NCI-H526 (cell line): ENCODE results near the gene SVIL.
"Not testable (repeated sequence)": the region's sequence is repeated elsewhere in the genome, so short reads cannot be mapped to it uniquely, and the experiment has no call there.

ENCODE experiments used
- DNase-seq, 2 experiments: peaks; one replicate each; lab custom pipeline; 2025; lab: John Stamatoyannopoulos, UW

Gene SVIL

DNA sequence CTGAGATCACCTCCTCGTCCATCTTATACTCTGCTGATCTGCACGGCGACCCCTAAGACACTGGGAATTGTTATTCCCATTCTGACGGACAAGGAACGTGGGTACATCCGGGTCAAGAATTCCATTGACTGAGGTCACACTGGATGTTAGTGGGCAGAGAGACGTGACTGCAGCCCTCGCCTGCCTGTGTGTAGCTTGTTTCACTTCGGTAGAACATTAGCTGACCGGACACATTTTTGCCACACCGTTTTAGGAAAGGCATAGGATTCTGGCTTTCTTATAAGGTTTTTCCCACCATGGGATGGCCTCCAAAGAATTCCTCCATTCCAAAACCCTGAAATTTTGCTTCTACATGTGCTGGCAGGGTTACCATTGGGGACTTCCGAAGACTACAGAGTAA is 118.9 kb downstream of the SVIL start:
- not testable (repeated sequence) for DNase-seq

DNA sequence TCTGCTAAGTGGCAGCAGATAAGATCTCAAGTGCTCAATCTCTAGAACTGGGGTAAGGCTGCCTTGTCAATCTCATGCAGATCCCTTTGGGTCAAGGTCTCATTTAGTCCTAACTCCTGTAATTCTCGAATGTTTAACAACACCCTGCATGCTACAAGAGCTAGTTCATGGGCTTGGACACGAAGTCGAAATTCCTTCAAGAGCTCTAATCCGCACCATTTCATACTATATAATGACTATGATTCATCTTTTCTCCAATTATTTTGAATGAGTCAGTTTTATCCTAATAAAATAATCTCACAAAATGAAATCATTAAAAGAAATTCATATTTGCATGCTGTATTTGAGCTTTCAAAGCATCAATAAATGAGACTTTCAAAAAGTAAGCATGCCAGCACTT is 119.7 kb downstream of the SVIL start:
- DNase-seq: not testable (repeated sequence)

DNA sequence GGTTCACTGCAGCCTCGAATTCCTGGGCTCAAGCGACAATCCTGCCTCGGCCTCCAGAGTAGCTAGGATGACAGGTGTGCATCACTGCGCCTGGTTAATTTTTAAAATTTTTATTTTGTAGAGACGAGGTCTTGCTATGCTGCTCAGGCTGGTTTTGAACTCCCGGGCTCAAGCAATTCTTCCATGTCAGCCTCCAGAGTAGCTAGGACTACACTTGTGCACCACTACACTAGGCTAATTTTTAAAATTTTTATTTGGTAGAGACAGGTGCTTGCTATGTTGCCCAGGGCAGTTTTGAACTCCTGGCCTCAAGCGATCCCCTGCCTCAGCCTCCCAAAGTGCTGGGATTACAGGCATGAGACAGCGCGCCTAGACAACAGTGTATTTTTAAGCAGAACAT is 120.5 kb downstream of the SVIL start:
- DNase-seq: no peak

DNA sequence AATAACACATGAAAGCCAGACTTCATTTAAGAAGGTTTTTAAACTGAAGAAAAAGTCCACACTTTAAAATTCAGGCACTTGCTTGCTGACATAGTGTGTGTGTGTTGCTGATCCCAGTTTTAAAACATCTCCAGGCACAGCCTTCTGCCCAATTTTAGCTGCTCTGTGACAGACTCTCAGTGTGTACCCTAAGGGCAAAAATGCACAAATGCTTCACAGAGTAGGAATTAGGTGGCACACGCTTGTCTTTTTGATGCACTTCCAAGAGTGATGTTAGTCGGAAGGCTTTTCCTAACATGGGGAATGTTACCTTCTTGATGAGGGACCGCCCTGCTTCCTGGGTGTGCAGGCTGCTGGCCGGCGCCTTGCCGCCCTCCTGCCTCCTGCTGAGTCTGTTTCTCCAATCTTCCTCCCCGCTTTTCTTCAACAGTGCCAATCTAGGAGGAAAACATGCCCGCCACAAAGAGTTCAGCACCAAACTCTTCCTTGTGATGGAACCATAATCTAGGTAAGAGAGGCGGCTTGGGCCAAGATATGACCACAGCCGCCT is 122.3 kb downstream of the SVIL start:
- DNase-seq: no peak

DNA sequence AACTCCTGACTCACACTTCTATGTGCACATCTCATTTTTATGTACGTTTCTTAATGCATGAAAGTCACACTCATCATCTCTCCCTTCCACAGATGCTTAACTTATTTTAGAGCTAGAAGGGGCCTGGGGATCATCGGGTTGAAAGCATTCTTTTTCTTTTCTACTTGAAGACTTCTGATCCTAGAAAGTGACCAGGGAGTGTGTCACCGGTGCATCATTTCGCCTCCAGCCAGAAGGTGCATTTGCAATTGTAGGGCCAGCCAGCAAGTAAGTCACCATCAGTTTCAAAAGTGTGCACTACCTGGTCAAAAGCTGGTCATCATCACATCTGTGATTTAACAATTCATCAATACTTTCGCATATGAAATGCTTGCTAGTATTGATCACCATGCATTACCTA is 123.0 kb downstream of the SVIL start:
- DNase-seq: not testable (repeated sequence)

DNA sequence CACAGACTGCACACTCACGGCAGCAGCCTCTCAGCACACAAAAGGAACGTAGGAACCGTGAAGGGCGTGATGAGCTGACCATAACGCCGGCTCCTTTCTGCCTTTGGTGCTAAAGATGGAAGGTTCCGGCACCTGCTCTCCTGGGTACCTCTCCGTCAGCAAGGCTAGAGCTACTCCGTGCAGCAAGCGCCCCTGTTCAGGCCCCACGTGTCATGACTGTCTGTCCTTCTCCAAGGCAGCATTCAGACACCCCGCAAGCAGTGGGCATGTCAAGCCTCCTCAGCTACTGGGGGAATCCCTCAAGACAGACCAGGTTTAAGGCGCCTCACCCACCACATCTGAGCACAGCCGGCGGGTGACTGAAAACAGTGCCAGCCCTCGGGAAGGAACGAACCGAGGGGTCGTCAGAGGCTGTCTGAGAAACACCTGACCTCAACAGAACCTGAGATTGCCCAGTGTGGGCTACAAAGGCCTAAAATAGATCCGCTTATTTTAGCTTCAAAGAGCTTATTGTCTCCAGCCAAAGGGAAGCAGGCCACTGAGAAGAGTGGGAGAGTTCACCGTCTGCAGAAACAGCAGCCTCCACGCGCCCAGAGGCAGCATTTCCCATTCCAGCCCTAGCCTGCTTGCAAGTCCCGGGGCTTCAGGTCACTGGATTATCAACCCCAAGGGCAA is 124.2 kb downstream of the SVIL start:
- DNase-seq: not testable (repeated sequence)

DNA sequence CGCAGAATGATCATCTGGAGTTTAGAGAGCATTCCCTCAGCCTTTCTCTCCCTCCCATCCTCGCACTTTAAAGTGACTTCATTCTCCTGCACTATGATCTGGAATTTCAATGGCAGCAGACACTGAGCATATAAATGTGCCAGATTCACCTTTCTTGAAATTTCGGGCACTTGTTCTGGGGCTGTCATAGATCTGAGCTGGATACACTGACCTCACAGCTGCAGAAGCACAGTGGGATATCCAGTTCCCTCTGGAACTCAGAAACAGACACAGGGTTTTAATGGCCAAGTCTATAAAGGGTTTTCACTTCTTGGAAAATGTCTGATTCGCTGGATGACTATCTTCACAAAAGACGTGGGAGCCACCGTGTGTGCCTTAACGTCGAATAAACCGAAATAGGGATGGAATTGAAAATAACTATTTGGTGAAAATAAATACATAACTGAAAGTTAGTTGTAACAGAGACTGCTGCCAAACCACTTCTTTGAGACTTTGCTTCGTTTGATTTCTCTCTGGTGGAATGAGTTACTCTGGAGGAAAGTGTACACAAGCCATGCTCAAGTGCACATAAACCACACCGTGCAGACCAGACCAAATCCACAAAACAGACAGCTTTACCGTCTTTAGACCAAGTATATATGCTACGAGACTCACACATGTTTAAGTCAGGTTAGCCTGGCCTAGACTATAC is 126.1 kb downstream of the SVIL start:
- DNase-seq: no peak

DNA sequence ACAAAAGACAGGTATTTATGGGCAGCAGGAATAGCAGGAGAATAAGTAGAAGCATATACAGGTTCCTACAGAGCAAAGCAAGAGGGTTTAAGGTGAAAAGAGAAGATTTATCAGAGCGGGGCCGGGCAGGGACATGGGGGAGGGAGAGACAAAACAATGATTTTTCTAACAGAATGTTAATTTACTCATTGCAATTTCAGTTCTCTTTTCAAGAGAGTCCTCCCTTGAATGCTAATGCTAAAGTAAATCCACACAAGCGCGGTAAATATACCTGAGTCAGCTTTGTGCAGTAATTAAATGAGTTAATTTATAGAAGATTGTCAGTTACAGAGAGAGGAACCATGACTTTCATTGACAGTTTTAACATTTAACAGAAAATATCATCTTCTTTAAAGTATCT is 127.0 kb downstream of the SVIL start:
- not testable (repeated sequence) for DNase-seq

DNA sequence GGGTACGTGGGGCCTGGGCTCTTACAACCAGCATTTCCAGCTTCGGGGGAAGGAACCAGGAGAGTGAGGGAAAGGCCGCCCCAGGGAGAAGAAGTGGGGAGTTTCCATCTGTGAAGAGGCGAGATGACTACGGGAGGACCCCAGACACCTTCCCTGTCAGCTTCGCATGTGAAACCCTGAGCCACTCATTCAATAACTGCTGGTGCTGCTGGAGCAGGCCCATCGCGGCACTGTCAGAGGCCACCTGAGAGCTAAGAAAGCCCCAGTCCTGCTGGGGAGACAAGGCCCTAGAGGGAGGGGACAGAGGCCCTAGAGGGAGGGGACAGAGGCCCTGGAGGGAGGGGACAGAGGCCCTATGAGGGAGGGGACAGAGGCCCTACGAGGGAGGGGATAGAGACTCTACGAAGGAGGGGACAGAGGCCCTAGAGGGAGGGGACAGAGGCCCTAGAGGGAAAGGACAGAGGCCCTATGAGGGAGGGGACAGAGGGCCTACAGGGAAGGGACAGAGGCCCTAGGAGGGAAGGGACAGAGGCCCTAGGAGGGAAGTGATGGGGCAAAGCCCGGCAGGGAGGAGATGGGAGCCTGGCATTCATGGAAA is 128.3 kb downstream of the SVIL start:
- DNase-seq: not testable (repeated sequence)

DNA sequence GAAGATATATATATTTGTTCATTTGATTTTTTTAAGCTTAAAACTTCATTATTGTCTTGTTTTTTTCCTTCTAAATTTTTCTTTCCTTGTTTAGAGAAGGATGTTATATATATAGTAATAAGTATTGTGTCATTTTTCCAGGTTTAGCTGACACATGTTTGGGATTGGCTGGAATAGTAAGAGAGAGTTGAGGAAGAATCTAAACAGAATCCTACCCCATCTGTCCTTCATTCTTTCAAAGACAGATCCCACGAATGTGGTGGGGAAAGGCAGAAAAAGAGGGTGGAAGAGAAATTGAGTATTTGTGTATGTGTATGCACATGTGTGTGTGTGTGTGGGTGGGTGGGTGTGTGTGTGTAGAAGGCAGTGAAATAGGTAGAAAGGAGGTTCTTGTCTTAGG is 132.4 kb downstream of the SVIL start:
- DNase-seq: no peak

DNA sequence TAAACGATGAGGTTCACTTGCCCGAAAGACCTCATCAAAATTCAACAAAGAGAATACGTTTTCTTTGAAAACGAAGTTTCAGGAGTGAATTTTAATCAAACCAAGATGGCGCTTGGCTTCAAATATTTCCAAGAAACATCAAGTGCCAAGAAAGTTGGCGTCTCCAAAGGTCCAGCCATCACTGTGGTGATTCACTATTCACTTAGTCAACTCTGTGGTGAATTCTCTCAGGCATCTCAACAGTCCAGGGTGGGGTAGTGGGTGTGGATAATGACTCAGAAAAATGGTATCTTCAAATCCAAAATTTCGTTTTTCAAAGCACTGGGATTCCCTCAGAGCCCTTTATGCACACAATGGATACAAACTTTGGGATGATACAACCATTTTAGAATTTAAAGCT is 133.1 kb downstream of the SVIL start:
- no peak for DNase-seq

DNA sequence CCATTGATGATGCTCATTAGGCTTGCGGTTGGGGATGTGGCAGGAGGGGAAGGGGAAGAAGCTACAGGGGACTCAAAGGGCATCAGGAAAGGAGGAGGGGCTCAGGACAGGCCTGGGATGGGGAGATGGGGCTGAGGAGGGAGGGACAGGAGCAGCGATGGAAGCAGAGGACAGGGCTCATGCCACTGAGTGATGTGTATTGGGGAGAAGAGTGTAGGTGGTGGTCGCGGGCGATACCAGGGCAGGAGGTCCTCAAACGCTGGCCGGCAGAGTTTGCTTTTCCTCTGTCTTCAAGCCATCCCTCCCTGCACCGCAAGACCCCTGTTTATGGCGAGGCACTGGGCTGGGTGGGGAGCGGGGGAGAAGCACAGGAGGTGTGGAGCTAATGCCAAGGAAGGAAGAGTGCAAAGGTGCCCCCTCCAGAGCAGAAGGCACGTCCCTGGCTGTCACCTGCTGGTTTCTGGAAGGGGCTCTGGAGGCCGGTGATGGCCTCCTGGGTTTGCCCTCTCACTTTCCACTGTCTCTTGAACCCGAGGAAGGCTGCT is 134.7 kb downstream of the SVIL start:
- DNase-seq: no peak

DNA sequence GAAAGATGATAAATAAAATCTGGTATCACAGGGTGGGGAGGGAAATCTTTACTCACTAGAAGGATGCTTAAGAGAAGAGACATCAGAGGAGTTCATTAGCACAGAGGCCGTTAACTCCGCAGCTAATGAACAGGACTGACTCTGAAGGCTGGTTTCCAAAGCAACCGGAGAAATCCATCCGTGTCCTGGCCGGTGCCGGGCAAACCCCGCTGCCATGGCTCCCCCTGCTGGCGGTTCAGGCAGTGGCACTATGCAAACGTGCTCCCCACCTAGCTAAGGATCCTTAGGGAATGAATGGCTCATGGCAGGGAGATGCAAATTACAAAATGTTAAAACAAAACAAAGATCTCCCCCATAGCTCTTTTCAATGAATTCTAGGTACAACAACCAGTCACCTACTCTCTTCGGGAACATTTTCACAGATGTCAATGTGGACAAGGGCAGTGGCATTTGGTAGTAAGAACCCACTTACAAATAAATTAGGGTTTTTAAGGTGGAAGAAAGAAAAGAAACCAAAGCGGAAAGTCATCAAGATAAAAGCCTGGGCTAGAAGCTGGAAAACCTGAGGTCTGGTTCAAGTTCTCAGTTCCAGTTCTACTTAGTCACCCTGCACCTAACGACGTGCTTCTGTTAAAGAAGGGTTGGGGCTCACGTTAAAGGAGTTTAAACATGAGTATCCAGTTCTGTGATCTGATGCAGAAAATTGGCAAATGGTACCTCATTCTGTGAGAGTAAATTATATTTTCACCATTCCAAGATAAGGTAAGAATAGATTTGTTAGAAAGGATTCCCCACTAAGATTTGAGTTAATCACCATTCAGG is 138.2 kb downstream of the SVIL start:
- peak; percentile 45 to 75 for DNase-seq

DNA sequence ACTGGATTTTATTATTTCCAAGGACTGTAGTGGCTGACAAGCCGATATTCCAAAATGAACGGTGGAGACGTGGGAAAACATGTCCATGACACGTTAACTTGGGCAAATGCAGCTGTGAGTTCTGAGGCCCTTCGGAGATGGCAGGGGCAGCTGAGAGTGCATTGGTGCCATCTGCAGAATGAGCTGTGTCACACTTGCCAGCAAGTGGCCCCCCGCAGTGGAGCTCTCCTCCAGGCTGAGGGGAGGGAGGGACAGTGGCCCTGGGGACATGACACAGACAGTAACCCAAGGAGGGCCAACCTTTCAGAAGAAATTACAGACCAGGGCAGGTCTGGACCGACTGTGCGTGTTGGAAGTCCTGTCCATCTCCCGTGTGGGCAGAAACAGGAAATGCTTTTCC is 139.4 kb downstream of the SVIL start:
- DNase-seq: no peak

DNA sequence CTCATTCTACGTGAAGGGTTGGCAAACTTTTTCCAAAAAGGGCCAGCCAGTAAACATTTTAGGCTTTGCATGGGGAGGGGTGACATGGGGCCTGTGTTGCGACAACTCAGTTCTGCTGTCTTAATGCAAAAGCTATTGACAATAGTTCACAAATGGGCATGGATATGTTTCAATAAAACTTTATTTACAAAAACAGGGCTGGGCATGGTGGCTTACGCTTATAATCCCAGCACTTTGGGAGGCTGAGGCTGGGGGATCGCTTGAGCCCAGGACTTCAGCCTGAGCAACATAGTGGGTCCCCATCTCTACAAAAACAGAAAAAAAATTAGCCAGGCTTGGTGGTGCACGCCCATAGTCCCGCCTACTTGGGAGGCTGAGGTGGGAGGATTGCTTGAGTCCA is 141.1 kb downstream of the SVIL start:
- no peak for DNase-seq

DNA sequence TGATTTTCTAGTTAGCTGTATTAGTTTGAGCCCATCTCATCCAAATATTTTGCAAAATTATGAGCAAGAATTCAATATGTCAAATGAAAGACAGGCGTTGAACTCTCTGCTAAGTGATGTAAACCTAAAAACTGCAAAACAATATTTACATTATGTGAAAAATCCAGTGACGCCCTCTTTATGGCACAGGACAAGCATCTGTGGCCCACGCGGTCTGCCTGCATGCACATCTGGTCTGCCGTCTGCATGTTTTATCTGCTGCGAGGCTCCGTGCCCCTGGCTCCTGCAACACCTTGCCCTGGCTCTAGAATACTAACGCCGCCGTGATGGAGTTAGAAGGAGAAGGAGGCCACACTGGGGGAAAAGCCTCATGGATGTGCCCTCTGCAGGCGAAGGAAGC is 142.0 kb downstream of the SVIL start:
- no peak for DNase-seq

DNA sequence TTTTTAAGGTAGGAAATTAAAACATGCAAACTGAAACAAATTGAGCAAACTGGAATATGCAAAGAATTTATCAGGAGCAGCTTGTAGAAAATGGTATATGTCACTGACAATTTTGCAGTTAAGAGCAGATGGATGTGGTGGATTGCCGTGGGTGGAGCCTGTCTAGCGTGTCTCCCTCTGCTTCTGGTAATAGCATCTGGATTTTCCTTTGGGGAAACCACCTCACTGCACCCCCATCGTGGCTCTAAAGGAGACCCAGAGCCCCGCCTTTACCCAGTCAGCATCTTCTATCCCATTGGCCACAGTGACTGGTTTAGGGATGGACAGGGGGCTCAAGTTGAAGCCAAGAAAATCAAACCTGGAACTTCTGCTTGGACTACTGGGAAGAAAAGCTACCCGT is 142.9 kb downstream of the SVIL start:
- no peak for DNase-seq

DNA sequence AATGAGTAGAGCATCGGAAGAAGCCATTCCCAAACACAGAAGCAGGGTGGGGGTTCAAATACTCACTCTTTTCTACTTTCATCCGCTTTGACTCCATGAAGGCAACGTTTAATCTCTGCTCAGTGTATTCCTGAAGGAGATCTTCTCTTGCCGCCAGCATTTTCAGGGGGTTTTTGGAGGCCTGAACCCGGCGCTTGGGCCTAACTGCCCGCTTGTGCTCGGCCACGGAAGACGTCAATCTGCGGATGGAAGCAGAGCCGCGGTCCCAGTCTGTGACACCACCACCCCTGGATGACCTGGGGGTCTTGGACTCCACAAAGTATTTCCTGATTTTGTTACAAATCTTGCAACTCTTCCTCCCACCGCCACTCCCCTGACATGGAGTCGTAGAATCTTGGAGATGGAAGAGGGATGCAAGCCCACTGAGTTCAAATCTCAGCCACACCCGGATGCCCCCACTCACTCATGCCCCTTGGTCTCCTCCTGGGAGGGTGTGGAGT is 143.9 kb downstream of the SVIL start:
- not testable (repeated sequence) for DNase-seq

DNA sequence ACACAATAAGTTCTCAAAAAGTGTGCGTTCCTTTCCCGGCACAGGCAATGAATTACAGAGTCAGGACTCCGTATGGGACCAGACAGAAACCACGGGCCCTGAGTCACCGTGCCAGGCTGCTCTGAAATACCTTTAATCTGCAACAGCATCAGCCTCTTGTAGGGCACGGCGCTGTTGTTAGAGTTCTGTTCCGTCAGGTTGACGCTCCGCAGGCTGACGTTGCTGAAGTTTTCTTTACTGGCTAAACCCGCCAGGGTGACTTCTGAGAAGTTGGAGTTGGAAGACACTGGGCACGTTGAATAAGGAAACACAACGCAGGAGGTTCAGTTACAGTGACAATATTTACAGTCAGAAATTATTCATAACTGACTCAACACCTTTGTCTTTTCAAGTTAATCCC is 146.3 kb downstream of the SVIL start:
- not testable (repeated sequence) for DNase-seq

DNA sequence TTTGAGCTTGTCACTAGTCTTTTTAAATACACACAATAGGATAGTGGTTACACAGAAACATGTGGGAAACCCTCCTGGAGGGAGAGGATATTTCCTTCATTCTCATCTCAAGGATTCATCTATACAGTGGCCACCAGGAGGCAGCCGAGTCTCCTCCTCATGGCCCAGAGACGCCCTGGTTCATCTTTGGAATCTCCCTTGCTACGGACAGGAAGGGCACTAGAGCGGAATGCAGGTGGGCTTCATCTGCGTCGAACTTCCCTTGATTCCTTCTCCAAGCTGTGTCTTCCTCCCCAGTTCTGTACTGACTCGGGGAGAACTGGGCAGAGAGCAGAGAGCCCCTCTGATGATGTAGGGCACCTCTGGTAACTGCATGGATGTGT is 146.9 kb downstream of the SVIL start:
- DNase-seq: not testable (repeated sequence)

DNA sequence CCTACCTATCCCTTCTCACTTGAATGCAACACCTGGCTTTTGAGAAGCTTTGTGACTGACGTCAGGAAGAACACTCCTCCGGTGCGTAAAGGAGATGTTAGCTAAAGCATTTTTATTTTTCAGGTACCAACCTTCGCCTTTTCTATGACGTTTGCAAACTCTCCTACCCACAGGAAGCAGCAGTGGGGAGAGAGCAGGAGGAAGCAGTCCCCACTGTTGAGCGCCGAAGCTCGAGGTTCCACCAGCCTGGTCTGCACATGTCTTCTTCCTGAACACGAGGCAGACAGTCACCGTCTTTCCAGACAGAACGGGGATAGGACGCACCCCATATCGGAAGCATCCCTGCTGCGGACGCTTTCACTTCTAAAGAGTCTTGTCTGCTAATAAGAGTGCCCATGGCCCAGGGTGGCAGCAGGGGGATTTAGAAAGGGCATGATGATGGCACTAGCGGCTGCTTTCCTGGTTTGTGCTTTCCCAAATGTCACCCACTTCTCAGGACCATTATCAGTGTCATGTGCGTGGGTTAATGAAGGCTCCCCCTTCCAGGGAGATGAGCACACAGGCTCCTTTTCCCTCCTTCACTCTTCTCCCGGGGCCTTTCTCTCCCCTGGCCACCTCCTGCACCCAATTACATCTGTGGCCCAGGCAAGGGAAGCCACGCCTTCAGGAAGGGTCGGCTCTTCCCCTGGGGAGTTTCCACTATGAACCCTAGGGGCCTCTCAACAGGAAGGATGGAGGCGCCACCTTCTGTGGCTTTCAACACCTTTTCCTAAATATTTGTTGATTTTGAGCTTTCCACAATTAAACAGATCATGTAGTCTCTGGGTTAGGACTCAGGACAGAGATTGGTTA is 147.5 kb downstream of the SVIL start:
- DNase-seq: not testable (repeated sequence)
